Stimulated activated memory B cell treated with anti-CD40 and anti-IgM and Interleukin-4, amounts not matched to agents 10 μg/mL and 1 μg/mL and 100 μg/mL, for 72 hours (primary cell): Measurements from ENCODE around the gene UNK.
A peak's percentile ranks its signal among the peaks of the same experiment; 100 is the strongest.
"Not testable (repeated sequence)": the region's sequence is repeated elsewhere in the genome, so short reads cannot be mapped to it uniquely, and the experiment has no call there.

Experiments used
- ATAC-seq: fragments of 150-1000 bp; cut with Tn5 transposase; 2 replicates; pipeline ENCODE4 v1.10.0; 2021
- H3K27ac Mint-ChIP-seq: one replicate; pipeline ENCODE4 v1.8.0; 2022; ENCODE audit warnings: mild to moderate bottlenecking, mixed read lengths
- H3K27me3 Mint-ChIP-seq: one replicate; pipeline ENCODE4 v1.8.0; 2022; ENCODE audit warnings: mixed read lengths
- H3K36me3 Mint-ChIP-seq: one replicate; pipeline ENCODE4 v1.8.0; 2022; ENCODE audit warnings: mixed read lengths
- H3K4me1 Mint-ChIP-seq: one replicate; pipeline ENCODE4 v1.8.0; 2022; ENCODE audit warnings: mixed read lengths
- H3K4me3 Mint-ChIP-seq: one replicate; pipeline ENCODE4 v1.8.0; 2022; ENCODE audit warnings: mild to moderate bottlenecking, moderate library complexity, mixed read lengths
- H3K9me3 Mint-ChIP-seq: one replicate; pipeline ENCODE4 v1.8.0; 2022; ENCODE audit warnings: mixed read lengths

UNK gene

DNA sequence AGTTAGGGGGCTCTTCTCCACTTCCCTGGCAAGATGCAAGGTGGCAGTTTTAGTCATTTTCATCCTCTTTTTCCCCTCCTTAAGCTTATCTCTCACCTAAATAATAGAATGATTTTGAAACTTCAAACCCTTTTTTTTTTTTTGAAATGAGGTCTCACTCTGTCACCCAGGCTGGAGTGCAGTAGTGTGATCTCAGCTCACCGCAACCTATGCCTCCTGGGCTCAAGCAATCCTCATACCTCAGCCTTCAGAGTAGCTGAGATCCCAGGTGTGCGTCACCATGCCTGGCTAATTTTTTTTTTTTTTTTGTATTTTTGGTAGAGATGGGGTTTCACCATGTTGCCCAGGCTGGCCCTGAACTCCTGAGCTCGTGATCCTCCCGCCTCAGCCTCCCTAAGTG lies 80.3 kb downstream of the UNK start:
- H3K9me3 Mint-ChIP-seq, H3K36me3 Mint-ChIP-seq, H3K4me3 Mint-ChIP-seq, H3K27me3 Mint-ChIP-seq: not testable (repeated sequence)
- Mint-ChIP-seq H3K4me1 (peaks cover 17% of the 10 kb centered on the region), H3K27ac (peak overlapping the region; percentile 76)
- ATAC-seq, result peak; percentile 31

DNA sequence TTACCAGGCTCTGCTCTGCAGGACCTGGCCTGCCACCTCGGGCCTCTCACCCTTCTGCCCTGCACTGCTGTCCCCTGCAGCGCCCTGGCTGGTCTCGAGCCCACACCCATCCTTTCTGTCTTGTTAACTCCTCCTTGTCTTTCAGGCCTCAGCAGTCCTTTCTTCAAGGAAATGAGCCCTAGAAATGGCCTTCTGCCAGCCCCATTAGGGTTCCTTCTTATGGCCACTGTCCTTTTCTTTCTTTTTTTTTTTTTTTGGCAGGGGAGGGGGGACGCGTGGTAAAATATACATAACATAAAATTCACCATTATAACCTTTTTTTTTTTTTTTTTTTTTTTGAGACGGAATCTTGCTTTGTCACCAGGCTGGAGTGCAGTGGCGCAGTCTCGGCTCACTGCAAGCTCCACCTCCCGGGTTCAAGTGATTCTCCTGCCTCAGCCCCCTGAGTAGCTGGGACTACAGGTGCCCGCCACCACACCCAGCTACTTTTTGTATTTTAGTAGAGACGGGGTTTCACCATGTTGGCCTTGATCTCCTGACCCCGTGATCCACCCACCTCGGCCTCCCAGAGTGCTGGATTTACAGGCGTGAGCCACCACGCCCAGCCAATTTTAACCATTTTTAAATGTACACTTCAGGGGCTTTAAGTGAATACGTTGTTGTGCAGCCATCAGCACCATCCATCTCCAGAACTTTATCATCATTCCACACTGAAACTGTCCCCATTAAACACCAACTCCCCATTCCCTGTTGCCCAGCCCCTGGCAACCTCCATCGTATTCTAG lies 81.0 kb downstream of the UNK start:
- not testable (repeated sequence) for H3K36me3 Mint-ChIP-seq, H3K27me3 Mint-ChIP-seq, ATAC-seq, H3K4me3 Mint-ChIP-seq, H3K9me3 Mint-ChIP-seq
- Mint-ChIP-seq H3K27ac (peak overlapping the region; percentile 76), H3K4me1 (peaks cover 17% of the 10 kb centered on the region)

DNA sequence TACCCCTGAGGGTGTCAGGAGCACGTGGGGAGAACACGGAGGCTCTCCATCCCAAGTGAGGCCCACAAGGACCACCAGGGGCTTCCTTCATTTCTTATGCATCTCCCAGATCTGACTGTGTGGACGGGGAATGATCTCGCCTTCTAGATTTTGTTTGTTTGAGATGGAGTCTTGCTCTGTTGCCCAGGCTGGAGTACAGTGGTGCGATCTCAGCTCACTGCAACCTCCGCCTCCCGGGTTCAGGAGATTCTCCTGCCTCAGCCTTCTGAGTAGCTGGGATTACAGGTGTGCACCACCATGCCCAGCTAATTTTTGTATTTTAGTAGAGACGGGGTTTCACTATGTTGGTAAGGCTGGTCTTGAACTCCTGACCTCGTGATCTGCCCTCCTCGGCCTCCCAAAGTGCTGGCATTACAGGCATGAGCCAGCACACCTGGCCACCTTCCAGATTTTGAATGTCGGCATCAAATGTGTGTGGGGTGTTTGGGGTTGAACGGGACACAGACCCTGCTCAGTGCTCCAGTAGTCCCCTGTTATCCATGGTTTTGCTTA lies 84.2 kb downstream of the UNK start:
- peaks cover 16% of the 10 kb centered on the region for H3K4me1 Mint-ChIP-seq
- H3K27ac Mint-ChIP-seq, H3K4me3 Mint-ChIP-seq, H3K9me3 Mint-ChIP-seq, ATAC-seq, H3K27me3 Mint-ChIP-seq, H3K36me3 Mint-ChIP-seq: not testable (repeated sequence)

DNA sequence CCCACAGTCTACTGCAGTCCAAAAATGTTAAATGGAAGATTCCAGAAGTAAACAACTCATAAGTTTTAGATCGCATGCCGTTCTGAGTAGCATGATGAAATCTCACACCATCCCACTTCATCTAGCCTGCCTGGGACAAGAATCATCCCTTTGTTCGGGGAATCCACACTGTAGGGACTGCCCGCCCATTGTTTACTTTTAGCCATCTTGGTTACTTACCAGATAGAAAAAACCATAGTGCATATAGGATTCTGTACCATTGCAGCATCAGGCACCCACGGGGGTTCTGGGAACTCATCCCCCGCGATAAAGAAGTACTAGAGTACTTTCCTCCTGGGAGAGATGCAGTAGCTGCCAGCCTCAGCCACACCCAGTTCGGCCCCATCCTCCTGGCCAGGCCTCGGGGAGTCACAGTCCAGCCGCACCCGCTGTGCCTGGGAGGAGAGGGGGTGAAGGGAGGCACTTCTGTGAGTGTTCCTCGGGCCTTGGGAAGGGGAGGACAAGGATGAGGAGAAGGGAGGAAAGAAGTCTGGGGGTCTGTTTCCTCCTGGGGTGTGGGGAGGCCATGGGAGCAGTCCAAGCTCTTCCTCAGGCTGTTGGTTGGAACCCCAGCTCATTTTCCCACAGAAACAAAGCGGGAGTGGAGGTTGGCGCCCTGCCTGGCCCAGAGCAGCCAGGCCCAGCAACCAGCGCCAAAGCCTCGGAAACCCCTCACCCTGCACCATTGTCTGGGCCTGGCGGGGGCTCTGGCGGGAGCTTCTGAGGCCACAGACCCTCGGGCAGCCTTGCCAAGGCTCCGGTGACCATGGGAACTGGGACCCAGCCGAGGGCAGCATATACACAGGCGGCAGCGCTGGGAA lies 84.9 kb downstream of the UNK start:
- Mint-ChIP-seq H3K27ac (no peak overlapping the region), H3K27me3 (no peaks in the 10 kb centered on the region), H3K4me3 (no peak overlapping the region), H3K4me1 (peaks cover 9% of the 10 kb centered on the region), H3K9me3 (no peaks in the 10 kb centered on the region), H3K36me3 (no peaks in the 10 kb centered on the region)
- no peak for ATAC-seq

DNA sequence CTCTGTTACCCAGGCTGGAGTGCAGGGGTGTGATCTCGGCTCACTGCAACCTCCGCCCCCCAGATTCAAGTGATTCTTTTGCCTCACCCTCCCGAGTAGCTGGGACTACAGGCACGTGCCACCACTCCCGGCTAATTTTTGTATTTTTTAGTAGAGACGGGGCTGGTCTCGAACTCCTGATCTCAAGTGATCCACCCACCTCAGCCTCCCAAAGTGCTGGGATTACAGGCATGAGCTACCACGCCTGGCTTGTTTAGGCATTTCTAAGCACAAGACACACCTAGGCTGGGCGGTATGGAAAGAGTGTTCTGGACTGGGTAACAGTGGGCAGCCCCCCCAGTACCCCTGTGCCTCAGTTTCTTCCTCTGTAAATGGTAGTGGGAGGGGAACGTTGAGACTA lies 85.6 kb downstream of the UNK start:
- H3K36me3 Mint-ChIP-seq, H3K4me1 Mint-ChIP-seq, H3K27me3 Mint-ChIP-seq, ATAC-seq, H3K27ac Mint-ChIP-seq, H3K4me3 Mint-ChIP-seq, H3K9me3 Mint-ChIP-seq: not testable (repeated sequence)

DNA sequence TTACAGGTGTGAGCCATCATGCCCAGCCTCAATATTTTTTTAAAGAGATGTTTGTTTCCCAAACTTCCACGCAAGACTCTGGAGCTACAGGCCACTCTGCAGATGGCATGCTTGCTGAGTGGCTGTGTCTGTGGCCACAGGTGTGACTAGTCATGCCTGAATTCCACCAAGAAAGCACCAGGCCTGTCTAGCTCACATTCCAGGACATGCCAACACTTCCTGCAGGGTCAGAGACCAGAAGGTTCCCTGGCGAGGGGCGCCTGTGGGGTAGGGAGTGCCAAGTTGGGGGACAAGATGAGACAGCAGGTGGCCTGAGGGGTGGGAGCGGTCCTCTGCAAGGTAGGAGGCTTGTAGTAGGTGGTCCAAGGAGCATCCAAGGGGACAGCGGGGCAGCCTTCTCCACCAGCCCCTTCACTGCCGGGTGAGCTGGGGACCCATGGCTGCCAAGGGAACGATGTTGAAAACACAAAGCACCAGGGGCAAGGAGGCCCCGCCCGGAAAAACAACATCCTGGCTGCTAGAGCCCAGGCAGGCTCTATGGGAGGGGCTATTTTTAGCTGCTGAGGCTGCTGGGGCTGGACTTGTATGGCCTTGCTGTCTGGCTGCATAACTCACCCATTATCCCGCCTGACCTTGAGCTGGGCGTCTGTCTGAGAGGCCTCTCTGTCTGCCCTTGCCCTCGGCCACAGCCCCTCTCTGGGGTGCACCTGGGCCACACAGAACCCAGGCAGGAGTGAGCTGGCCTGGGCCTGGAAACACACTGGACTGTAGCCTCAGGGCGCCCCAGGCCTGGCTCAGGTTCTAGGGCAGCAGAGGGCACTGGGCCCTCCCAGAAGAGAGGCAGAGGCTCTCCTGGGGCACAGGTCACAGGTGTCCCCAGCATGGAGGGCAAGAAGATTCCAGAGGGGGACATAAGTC lies 88.1 kb downstream of the UNK start:
- H3K4me1 Mint-ChIP-seq, result peaks cover 22% of the 10 kb centered on the region
- no peak overlapping the region for H3K4me3 Mint-ChIP-seq
- no peaks in the 10 kb centered on the region for H3K36me3 Mint-ChIP-seq
- H3K27me3 Mint-ChIP-seq, result no peaks in the 10 kb centered on the region
- no peaks in the 10 kb centered on the region for H3K9me3 Mint-ChIP-seq
- no peak for ATAC-seq
- H3K27ac Mint-ChIP-seq, result no peak overlapping the region

DNA sequence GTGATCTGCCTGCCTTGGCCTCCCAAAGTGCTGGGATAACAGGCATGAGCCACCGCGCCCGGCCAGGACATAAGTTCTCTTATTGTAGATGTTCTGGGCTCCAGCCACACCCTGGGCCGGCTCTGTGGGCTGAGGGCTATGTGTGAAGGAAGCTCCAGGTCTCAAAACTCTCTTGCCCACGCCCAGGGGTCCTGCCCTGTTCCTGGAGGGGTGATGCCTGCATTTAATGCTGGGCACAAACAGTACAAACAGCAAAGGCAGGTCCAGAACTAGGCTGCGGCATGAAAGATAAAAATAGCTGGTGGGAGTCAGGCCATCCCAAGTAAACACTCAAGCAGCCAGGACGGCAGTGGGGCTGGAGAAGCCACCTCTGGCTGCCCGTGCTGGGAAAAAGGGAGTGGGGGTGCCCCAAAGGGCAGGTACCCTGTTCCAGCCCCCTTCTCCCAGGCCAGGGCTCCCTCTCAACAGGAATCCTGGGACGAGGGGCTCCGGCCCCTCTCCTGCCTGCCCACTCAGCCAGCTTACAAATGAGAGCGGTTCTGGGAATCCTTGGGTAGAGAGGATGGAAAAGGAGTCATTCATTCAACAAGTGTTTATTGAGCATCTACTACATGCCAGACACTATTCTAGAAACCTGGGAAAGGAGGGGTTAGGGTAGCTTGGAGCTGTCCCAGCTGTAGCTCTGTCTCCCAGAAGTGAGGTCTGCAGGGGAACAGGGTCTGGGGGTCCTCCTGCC lies 89.1 kb downstream of the UNK start:
- H3K27ac Mint-ChIP-seq, result peak overlapping the region; percentile 48
- no peaks in the 10 kb centered on the region for H3K9me3 Mint-ChIP-seq
- peaks cover 28% of the 10 kb centered on the region for H3K4me1 Mint-ChIP-seq
- no peak overlapping the region for H3K4me3 Mint-ChIP-seq
- no peaks in the 10 kb centered on the region for H3K27me3 Mint-ChIP-seq
- ATAC-seq, result no peak
- H3K36me3 Mint-ChIP-seq, result no peaks in the 10 kb centered on the region

DNA sequence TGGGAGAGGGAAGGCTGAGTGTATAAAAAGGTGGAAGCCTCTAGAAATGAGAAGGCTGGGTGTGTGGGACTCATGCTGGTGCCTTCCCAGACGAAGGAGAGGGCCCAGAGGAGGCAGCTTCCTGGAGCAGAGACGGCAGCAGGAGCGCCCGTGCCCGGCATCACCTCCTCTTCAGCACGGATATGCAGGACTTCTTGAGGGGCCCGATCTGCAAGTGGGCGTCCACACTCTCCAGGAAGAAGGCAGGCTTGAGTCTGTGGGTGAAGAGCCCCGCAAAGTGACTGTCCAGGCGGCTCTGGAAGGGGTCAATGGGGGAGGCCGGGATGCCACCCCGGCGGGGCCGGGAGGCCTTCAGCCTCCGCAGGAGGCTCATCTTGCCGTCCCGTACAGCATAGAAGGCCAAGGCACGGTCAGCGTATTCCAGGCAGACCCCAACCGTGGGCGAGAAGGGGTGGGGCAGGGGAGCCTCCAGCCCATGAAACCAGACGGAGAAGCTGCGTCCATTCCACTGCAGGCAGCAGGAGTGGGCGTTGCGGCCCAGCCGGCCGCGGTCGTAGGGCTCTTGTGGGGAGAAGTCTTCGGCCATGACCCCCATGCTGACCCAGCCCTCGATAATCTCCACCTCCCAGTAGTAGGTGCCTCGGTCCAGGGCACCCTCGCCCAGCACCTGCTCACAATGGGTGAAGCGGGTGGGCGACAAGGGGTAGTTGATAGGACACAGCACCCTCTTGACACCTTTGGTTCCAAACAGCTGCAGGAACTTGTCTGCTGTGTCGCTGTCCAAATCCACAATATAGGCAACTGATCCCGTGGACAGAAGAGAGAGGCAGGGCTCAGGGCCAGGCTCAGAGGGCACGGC lies 89.9 kb downstream of the UNK start:
- Mint-ChIP-seq H3K27me3 (no peaks in the 10 kb centered on the region), H3K9me3 (no peaks in the 10 kb centered on the region), H3K4me1 (peaks cover 34% of the 10 kb centered on the region), H3K4me3 (no peak overlapping the region), H3K27ac (no peak overlapping the region), H3K36me3 (no peaks in the 10 kb centered on the region)
- ATAC-seq, result no peak
